Raji (cell line): ENCODE results near the gene CCDC12.

Source experiments
- POLR2A ChIP-seq: IDR thresholded peaks from 2 replicates; pipeline ENCODE4 v1.6.1; 2011; ENCODE audit warnings: low read depth, low read length, control low read depth; ENCODE audit not compliant: insufficient read depth

CCDC12 gene

DNA sequence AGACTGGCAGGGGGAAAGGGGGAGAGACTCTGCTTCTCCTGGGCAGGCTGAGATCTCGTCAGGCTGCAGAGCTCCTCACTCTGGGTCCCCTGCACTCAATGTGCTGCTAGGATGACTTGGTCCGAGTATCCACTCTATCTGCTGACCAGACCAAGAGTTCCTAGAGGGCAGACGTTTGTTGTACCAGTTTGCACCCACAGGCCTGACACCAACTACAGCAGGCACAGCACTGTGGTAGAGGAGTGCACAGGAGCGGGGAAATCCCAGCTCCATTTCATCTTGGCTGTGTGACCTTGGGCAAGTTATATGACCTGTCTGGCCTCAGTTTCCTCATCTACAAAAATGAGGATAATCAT is 29.0 kb downstream of the CCDC12 start:
- no peak for TF ChIP-seq POLR2A

DNA sequence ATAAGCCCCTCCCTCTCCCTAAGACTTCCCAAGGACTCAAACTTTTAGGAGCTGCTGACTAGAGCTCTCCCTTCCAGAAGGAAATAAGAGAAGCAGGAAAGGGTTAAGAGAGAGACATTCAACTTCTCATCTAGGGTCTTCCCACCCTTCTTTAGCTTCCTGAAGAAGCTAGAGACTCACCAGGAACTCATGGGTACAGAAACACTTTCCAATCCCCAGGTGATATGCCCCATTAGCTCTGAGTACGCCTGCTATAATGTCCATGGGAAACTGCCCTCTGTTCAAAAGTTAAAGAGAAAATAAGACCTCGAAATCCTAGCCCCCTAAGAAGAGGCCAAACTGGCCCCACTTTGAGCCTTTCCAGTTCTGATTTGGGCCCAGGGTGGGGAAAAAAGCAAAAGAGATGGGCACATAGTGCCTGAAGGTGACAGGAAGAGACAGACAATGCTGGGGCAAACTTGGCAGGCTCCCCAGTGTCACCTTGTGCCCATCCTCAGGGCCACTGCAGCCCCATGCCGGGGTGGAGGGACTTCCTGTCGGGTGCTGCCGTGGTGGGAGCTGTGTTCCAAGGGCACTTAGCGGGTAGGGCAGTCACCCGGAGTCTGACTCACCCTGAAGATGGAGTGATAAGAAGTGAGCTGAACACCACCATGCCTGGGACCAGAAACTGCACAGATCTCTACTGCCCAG is 29.5 kb downstream of the CCDC12 start:
- no peak for TF ChIP-seq POLR2A

DNA sequence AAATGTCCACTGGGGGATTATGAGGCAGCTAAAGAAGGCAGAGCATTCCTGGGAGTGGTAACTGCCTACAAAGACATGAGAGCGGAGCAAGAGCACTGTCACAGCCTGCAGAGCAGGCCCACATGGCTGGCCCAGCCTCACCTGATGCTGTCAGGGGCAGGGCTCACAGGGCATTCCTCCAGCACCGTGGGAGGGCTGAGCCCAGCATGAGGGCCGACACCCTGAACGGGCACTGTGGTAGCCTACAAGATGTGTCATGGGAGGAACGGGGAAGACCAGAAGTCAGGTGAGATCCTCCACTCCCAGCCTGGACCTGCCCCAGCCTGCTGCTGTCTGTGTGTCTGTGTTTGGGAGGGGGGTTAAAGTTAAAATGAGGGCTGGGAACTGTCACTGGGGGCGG is 30.1 kb downstream of the CCDC12 start:
- no peak for TF ChIP-seq POLR2A

DNA sequence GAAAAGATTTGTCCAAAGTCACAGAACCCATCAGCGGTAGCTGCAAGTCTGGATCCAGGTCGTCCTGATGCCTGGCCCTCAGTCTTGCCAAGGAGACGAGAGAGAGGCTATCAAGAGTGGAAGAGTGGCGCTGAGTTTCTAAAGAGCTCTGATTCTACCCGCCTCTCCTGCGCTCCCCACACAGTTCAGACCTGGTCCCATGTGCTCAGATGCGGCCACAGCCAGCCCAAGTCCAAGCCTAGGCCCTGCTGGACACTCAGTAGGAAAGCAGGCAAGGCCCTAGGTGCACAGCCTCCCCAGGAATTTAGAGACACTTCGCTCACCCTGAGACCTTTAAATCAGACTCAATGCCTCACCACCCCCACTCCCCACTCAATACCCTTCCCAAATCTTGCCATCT is 32.4 kb downstream of the CCDC12 start:
- no peak for TF ChIP-seq POLR2A

DNA sequence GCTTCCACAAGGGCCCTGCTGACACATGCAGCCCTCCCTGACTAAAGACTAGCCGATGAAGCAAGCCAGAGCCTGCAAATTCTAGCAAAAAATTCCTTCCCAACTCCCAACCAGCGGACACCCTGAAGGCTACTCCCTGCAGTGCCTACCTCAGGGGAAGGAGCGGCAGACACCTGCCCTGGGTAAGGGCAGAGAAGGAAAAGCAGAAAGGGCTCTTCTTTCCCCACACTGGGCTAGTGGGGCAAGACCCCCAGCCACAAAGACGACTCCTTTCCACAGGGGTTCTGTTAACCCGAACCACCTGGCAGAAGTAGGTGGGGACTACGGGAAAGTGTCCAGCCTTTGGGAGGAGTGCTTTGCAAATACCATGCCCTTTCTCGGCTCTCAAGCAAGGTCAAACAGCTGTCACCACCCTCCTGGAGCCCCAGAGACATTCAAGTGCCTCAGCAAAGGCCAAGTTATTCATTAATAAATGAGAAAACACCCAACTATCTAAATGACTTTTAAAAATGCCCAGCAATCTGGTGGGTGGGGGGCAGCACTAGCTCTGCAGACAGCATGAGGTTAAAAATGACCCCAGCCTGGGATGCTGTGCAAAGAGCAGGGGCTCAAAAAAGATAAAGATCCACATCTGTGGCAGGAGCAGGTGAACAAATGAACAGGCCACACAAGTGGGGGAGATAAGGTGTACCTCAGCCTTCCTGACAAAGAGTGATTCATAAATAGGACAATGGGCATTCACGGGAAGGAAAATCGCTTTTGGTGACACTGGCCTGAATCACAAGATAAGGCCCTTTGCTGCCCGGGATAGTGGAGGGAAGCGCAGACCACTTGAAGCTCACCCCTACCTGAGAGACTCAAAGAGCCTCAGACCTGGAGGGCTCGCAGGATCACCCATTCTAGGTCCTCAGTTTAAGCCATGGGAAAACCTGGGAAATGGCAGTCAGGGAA is 33.0 kb downstream of the CCDC12 start:
- no peak for TF ChIP-seq POLR2A

DNA sequence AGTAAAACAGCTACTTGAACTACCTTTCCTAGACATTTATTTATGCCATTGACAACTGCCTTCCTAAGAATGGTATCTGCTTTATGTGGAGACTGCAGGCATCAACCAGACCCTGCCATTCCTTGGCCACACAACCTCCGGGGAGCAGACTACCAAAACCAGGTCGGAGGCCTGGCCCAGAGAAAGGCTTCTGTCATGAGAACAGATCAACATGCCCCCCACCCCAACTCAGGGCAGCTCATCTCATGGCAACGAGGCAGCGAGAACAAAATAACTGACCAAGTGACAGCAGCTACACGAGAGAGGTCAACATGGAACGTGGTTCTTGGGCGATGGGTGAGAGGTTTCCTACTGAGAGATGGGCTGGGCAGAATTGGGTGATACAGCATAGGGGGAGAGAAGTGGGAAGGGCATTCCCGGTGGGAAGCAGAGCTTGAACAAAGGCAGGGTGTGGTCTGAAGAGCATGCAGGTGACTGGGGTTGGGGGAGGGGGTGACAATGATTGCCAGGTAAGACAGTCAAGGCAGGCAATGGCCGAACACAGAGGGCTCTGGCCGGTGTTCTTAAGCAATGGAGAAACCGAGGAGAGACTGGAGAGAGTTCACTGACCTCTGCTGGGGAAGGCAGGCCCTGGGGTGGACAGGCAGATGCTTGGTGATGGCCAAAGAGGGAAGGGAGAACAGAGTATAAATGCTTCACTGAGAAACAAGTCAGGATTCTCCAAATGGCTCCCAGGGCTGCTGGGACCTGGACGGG is 33.9 kb downstream of the CCDC12 start:
- TF ChIP-seq POLR2A, result no peak

DNA sequence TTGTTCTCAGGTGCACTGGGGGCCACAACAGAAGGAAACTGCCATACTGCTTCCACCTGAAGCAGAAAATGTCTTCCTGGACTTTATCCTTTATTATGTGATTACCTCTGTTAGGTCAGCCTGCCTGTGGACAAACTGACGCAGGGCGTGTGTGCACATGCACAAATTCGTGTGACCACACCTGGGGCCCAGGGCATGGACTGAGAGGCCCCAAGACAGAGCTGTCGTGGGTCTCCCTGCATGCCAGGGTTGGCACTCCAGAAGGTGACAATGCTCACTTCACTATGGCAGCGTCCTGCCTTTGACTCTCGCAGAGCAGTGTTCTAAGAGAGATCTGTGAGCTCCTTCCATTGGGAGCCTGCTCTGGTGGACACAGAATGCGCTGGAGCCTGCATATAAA is 34.5 kb downstream of the CCDC12 start:
- no peak for TF ChIP-seq POLR2A

DNA sequence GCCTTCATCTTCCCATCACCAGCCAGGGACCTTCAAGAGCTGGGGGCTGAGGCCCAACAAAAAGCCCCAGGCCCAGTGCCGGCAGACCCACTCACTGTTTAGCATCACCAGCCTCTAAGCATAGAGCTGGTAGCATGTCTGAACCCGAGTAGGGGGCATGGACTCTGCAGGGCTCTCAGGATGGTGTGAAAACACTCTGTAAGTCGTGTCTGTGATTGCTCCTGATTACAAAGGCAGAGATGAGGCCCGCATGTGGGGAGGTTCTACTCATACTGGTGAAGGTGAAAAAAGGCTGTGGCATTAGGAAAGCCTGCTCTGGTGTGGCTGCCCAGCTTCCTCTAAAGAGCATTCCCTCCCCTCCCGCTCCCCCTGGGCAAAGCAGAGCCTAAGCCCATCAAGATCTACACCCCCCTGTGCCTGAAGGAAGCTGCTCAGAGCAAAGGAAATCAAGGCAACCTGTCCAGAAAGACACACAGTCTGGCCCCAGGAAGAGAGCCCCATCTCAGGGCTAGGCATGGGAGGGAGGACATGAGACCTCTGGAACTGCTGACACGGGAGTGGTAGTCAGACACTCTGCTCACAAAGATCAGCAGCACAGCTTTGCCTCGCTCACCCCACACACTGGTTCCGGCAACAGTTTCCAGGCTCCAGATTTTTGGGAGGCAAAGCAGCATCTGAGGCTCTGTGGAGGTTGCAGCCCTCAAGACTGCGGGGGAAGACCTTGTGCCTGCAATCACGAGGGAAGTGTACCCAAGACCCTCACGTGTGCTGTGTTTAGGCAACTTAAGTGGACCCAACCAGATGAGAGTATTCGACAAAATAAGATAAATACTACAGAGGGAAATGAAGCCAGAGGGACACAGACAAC is 36.7 kb downstream of the CCDC12 start:
- no peak for TF ChIP-seq POLR2A

DNA sequence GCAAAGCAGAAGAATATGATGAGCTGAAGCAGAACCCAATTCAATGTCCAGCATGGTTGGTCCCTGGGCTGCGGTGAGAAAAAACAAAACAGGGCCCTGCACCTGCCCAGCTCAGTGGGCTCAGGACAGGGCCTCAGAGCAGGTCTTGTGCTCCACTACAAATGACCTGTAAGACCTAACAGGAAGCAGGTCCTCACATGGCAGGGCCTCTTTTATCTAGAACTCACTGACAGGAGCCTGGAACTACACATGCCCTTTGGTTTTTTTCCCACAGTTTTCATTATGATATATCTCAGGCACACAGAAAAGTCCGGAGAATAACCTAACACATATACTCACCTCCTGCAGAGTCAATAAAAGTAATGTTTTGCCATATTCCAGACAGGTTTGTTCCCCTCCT is 38.4 kb downstream of the CCDC12 start:
- TF ChIP-seq POLR2A, result no peak

DNA sequence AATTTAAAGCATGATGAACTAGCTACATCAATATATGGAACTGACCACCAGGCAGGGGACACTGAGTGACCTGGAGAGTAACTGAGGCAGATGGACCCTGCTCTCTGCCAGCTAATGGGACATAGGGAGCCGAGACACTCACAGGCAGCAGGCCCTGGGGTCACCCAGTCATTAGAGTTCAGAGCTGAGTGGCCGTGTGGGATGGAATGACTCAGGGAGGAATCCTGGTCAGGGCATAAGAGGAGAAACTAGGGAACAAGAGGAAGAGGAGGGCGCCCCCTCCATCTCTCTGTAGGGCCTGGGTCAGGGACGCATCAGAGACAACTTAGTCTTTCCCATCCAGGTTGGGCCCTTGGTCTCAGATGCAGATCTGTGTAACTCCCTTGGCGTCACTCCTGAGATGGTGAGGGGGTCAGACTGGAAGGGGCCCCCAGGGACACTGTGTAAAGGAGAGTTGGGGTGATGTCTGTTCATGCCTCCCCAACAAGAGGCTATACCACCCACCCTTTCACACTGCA is 39.8 kb downstream of the CCDC12 start:
- TF ChIP-seq POLR2A, result no peak

DNA sequence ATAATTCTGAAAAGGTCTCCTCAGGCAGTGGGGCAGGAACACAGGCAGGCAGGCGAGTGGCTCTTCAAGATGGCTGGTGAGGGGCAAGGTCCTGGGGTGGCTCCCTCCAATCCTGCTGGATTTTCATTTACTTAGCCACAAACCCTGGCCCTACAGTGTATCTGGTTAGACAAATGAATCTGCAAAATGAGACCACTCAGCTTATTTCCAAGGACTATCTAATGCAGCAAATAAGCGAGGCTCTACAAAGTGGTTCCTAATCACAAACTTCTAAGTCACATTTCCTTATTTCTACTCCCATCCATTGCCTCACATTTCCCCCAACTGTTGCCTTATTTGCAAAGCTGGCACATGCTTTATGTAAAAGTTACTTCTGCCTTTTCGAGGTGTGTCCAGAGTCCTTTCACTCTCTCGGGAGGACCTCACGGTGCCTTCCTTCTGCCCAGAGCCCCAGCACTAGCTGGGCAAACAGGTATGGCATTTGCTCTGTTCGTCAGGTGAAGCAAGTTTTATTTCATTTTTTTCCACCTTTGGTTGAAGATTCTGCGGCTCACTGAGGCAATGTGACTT is 40.5 kb downstream of the CCDC12 start:
- no peak for TF ChIP-seq POLR2A

DNA sequence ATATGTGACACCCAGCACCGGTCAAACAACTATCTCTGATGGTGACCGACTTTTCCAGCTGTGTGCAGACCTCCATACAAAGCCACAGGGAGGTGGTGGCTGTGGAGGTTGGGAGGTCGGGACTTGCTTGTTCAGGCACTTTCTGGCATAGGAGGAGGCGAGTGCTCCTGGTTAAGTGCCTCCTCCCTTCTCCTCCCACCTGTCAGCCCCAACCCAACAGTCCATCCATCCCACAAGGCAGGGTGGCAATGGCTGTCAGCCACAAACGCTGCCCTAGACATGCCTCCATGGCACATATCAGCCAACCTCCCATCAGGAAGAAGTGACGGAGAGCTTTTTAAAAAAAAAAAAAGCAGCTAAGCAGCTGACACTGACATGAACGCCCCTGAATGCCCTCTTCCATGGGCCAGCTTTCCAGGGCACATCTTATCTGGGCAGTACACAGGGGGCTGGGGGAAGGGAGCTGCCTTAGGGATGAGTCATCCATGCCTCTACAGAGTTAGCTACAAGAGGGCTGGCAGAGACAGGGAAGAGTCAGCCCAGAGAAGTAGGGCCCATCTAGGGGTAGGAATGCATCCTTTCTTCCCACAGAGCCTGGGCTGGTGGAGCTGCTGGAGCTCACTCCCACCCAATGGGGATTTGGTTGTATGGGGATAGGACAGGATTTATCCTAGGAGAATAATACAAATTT is 41.2 kb downstream of the CCDC12 start:
- no peak for TF ChIP-seq POLR2A

DNA sequence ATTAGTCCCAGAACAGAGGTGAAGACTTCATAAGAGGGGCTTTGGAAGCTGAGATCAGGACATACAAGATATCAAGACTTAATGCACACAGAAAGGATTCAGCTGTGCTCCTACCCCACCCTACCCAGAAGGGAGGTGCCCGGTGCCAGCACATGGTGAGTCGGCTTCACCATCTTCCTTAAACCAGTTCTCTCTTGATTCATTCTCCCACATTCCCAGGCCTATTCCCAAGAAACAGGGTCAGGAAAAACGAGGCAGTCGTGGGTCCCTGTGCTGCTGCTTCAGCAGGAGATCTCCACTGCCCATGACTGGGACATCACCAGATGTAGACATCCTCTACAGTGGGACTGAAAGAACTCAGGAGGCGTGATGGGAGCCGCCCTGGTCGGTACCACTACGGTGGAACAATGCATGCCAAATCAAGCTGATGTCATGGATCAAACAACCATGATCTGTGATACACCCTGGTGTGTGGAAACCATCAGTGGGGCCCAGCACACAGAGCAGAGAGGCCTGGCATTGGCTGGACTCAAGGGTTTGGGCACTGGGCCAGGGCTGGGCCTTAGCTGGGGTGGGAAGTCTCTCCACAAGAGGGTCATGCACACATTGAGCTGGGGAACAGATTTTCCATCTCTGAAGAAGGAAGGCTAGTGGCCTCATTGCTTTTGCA is 41.9 kb downstream of the CCDC12 start:
- TF ChIP-seq POLR2A, result no peak
